B cell (primary cell): Measurements from ENCODE around the gene SLC4A5. TPM values are rescaled to one million over a fixed set of nuclear protein-coding genes. Genes with fewer than 3 reads are reported as not detected.

Source experiments
- ATAC-seq: fragments of 200-7000 bp; cut with Tn5 transposase; one replicate; pipeline ENCODE4 v1.10.0; 2021; ENCODE audit warnings: low read depth, mild to moderate bottlenecking, moderate number of reproducible peaks, moderate library complexity
- CTCF ChIA-PET: fragments of 350-600 bp; sonication (Branson Sonifier 250); formaldehyde crosslinking; loops from one replicate; lab custom pipeline; 2021; ENCODE audit warnings: antibody characterized with exemption, inconsistent platforms; lab: Charles Lee
- POLR2A ChIA-PET: fragments of 350-600 bp; sonication (Branson Sonifier 250); formaldehyde crosslinking; loops from one replicate; lab custom pipeline; 2021; ENCODE audit warnings: antibody characterized with exemption; lab: Charles Lee
- DNase-seq: peaks from one replicate; pipeline ENCODE4 v3.0.0; 2013
- H2AFZ ChIP-seq: 2 replicates; pipeline ENCODE4 v1.6.1; 2012; ENCODE audit warnings: mild to moderate bottlenecking, low read depth, low read length; ENCODE audit not compliant: insufficient read depth, poor library complexity, severe bottlenecking
- H3K27ac ChIP-seq, 2 donors: 1 replicate in 1 of 2; 2 replicates in 1 of 2; pipeline ENCODE4 v1.5.1; 2012 to 2013; ENCODE audit warnings: low read length in 2 of 2, mild to moderate bottlenecking in 2 of 2, moderate library complexity in 1 of 2
- H3K27me3 ChIP-seq, 4 experiments: fragments of 200-600 bp in 1 of 4; sonication (generic) in 1 of 4; replicated peaks in 1 of 4; 1 replicate in 2 of 4; 2 replicates in 2 of 4; pipeline versions ENCODE4 v1.6.1 to v1.7.0; 2013 to 2016; ENCODE audit warnings: low read length in 3 of 4, mild to moderate bottlenecking in 2 of 4, mixed read lengths in 1 of 4, moderate library complexity in 1 of 4; ENCODE audit not compliant: insufficient read depth in 4 of 4, control insufficient read depth in 3 of 4; ENCODE audit errors: control extremely low read depth in 1 of 4
- H3K36me3 ChIP-seq, 2 experiments: replicated peaks in 1 of 2; 1 replicate in 1 of 2; 2 replicates in 1 of 2; pipeline versions ENCODE4 v1.6.1 to v1.7.1; 2013; ENCODE audit warnings: low read length in 1 of 2; ENCODE audit not compliant: insufficient read depth in 2 of 2, control insufficient read depth in 1 of 2; ENCODE audit errors: control extremely low read depth in 1 of 2, extremely low read depth in 1 of 2
- H3K4me1 ChIP-seq, 2 donors: fragments of 200-600 bp in 1 of 2; sonication (generic) in 1 of 2; 1 replicate in 1 of 2; 2 replicates in 1 of 2; pipeline versions ENCODE4 v1.5.1 to v1.6.1; 2013 to 2017; ENCODE audit warnings: low read length in 2 of 2; ENCODE audit not compliant: control insufficient read depth in 2 of 2, insufficient read depth in 2 of 2
- H3K4me2 ChIP-seq: replicated peaks from 2 replicates; pipeline ENCODE3; 2012; ENCODE audit warnings: mild to moderate bottlenecking, low read depth, low read length; ENCODE audit not compliant: poor library complexity, severe bottlenecking
- H3K4me3 ChIP-seq, 5 experiments: fragments of 200-600 bp in 1 of 5; sonication (generic) in 1 of 5; 1 replicate in 3 of 5; 2 replicates in 2 of 5; pipeline versions ENCODE4 v1.5.1 to v1.7.0; 2011 to 2016; ENCODE audit warnings: low read length in 4 of 5, mild to moderate bottlenecking in 4 of 5, low read depth in 2 of 5, control low read depth in 1 of 5, moderate library complexity in 1 of 5; ENCODE audit not compliant: insufficient read depth in 1 of 5; ENCODE audit errors: control extremely low read depth in 1 of 5, extremely low read depth in 1 of 5
- H3K79me2 ChIP-seq: fragments of 200-600 bp; sonication (generic); one replicate; pipeline ENCODE4 v1.6.0; 2016; ENCODE audit warnings: low read length; ENCODE audit not compliant: control insufficient read depth, insufficient read depth
- H3K9ac ChIP-seq: fragments of 200-600 bp; sonication (generic); 2 replicates; pipeline ENCODE4 v1.6.1; 2017; ENCODE audit warnings: mild to moderate bottlenecking, low read length, moderate library complexity
- H3K9me3 ChIP-seq, 3 donors: one replicate each; pipeline versions ENCODE4 v1.6.1 to v1.7.1; 2013; ENCODE audit warnings: low read length in 2 of 3; ENCODE audit not compliant: control insufficient read depth in 2 of 3, insufficient read depth in 1 of 3; ENCODE audit errors: control extremely low read depth in 1 of 3
- H4K20me1 ChIP-seq: 2 replicates; pipeline ENCODE4 v1.6.0; 2012; ENCODE audit warnings: mild to moderate bottlenecking, low read length; ENCODE audit not compliant: insufficient read depth, control insufficient read depth, poor library complexity, severe bottlenecking
- H3K27ac Mint-ChIP-seq: one replicate; pipeline ENCODE4 v1.8.0; 2021; ENCODE audit warnings: mixed read lengths
- H3K27me3 Mint-ChIP-seq: one replicate; pipeline ENCODE4 v1.8.0; 2021; ENCODE audit warnings: mixed read lengths
- H3K4me1 Mint-ChIP-seq: one replicate; pipeline ENCODE4 v1.8.0; 2021; ENCODE audit warnings: mixed read lengths
- H3K4me3 Mint-ChIP-seq: one replicate; pipeline ENCODE4 v1.8.0; 2021; ENCODE audit warnings: mixed read lengths
- H3K9me3 Mint-ChIP-seq: one replicate; pipeline ENCODE4 v1.8.0; 2022; ENCODE audit warnings: mixed read lengths; ENCODE audit not compliant: insufficient read depth
- CTCF ChIP-seq: fragments of 200-600 bp; IDR thresholded peaks from one replicate; pipeline ENCODE4 v1.8.0; 2022; ENCODE audit warnings: antibody characterized with exemption, mild to moderate bottlenecking
- EZH2 ChIP-seq: IDR thresholded peaks from 2 replicates; pipeline ENCODE4 v1.6.1; 2012; ENCODE audit warnings: borderline replicate concordance, low read depth, mild to moderate bottlenecking, moderate library complexity, low read length; ENCODE audit not compliant: insufficient read depth, poor library complexity, severe bottlenecking
- WGBS: methylation state at CpG from one replicate; pipeline ENCODE4 v1.1.5; 2013; ENCODE audit warnings: missing lambda C conversion rate; ENCODE audit not compliant: insufficient coverage; 5-methylcytosine and 5-hydroxymethylcytosine counted together
- intact Hi-C: fragments of 100-400 bp; cut with micrococcal nuclease; formaldehyde crosslinking; loops from one replicate; pipeline ENCODE4 v1.10.0; 2022
- polyA plus RNA-seq: library from polyadenylated mRNA; depleted of rRNA; stranded (reverse); fragments of >200 nt; gene quantifications from 2 replicates; pipeline ENCODE4 v1.2.3, GENCODE V29; 2012
- total RNA-seq, 2 donors: library from RNA; stranded (reverse); fragments of 120-200 nt in 1 of 2; gene quantifications; 1 replicate in 1 of 2; 2 replicates in 1 of 2; pipeline versions ENCODE4 v1.2.3 to v1.2.4, GENCODE V29; 2013 to 2022

The SLC4A5 gene
- total and polyA plus RNA-seq, 2 donors (not counting 1 experiment from before 2014, with no cell fraction given) = 3.3 to 9.7 TPM

DNA sequence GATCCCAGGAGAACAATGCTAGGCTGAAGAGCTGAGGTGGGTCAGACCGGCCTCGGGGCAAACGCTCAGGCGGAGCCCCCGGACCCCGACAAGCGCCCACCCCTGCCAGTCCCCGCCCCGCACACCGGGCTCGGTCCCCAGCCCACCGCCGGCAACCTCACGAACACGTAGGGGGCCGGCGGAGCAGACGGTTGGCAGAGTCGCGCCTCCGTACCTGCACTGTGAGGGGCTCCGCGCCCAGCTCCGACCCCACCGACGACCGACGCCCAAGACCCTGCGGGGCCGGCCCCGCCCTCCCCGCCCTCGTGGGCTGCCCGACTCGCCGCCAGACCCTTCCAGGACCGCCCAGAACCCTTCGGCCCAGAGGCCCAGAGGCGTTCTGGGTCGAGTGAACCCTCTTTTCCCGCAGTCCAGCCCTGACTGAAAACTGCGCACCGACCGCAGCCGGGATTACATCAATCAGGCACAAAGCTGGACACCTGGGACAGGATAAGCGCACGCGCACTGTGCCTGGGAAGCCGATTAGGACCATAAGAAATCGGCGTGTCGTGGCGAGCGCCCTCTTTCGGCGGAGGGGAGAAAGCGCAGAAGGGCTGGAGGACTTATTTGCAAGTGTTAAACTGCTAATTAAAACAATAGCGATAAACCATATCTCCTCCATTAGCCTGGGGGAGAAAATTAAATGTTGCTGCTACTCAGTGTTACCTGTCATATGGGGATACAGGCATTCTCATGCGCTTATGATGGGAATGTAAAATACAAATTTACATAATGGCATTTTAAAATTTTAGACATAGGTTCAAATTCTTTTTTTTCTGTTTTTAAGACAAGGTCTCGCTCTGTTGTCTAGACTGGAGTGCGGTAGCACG is 48.6 kb upstream of the SLC4A5 start:
- intact Hi-C loops = loop anchor here (1.0 to 10.0 kb wide), 12 partner anchors 23 to 655 kb away; partner anchors contain the start of genes C2orf81, CCDC142, DOK1 and LOXL3
- ChIA-PET POLR2A (interaction anchor here (0.9 to 1.6 kb wide), 8 partner anchors 22 to 138 kb away, joined by 3 to 6 read pairs (median 3); partner anchors contain the start of genes AUP1, C2orf81, HTRA2 and INO80B), CTCF (interaction anchor here (0.7 to 2.2 kb wide), 22 partner anchors 9 to 568 kb away, joined by 3 to 11 read pairs (median 3); partner anchors contain the start of genes AUP1, C2orf81, HTRA2 and INO80B)
- Histone ChIP-seq H3K4me2 (peak overlapping the region; percentile 81), H3K36me3 (no peaks in the 10 kb centered on the region), H3K9ac (peak overlapping the region; percentile 92), H3K27me3 (peaks cover 0 to 7% (median 0%) of the 10 kb centered on the region in 4 experiments), H3K9me3 (no peaks in the 10 kb centered on the region), H3K27ac (peak overlapping the region; percentile 94 to 95), H2AFZ (peak overlapping the region; percentile 83), H4K20me1 (peaks cover 24% of the 10 kb centered on the region), H3K4me3 (peak overlapping the region; percentile 71 to 88 (median 80)), H3K4me1 (peaks cover 18 to 24% of the 10 kb centered on the region in 2 donors), H3K79me2 (peaks cover 59% of the 10 kb centered on the region)
- Mint-ChIP-seq H3K27me3 (peaks cover 5% of the 10 kb centered on the region), H3K4me1 (peaks cover 16% of the 10 kb centered on the region), H3K4me3 (peak overlapping the region; percentile 99), H3K27ac (peak overlapping the region; percentile 100), H3K9me3 (no peaks in the 10 kb centered on the region)
- DNase-seq (peak; percentile 98), ATAC-seq (peak; percentile 89)
- 3% methylated on average over 51 of the region's 62 CpGs for WGBS
- TF ChIP-seq EZH2 (no peak), CTCF (peak; percentile 98)
